WERI-Rb-1 (cell line): ENCODE measurements around the gene TMEM39B.
"Not testable (repeated sequence)": the region's sequence is repeated elsewhere in the genome, so short reads cannot be mapped to it uniquely, and the experiment has no call there.

Experiments used
- DNase-seq: peaks from one replicate; pipeline ENCODE4 v3.0.0-alpha.2; 2020
- H3K27ac ChIP-seq: fragments of 250-450 bp; sonication (Bioruptor Pico); 2 replicates; pipeline ENCODE4 v1.5.1; 2020; ENCODE audit warnings: mild to moderate bottlenecking, moderate library complexity
- H3K27me3 ChIP-seq: fragments of 250-450 bp; sonication (Bioruptor Pico); 2 replicates; pipeline ENCODE4 v1.5.1; 2021; ENCODE audit warnings: mild to moderate bottlenecking, low read depth, moderate library complexity; ENCODE audit not compliant: insufficient read depth, severe bottlenecking
- H3K36me3 ChIP-seq: fragments of 250-450 bp; sonication (Bioruptor Pico); 2 replicates; pipeline ENCODE4 v1.5.1; 2020; ENCODE audit warnings: mild to moderate bottlenecking, moderate library complexity
- H3K4me3 ChIP-seq: 2 replicates; pipeline ENCODE4 v1.5.1; 2011; ENCODE audit warnings: low read depth, mild to moderate bottlenecking, control low read depth, low read length
- H3K9me3 ChIP-seq: fragments of 250-450 bp; sonication (Bioruptor Pico); 2 replicates; pipeline ENCODE4 v1.5.1; 2021; ENCODE audit warnings: mild to moderate bottlenecking, moderate library complexity; ENCODE audit not compliant: severe bottlenecking
- CTCF ChIP-seq: IDR thresholded peaks from 2 replicates; pipeline ENCODE4 v1.5.1; 2011; ENCODE audit warnings: low read depth, mild to moderate bottlenecking, control low read depth, inconsistent platforms, low read length

The TMEM39B gene

GRCh38 chr1:32111040-32111623 lies 38.4 kb downstream of the TMEM39B start:
- DNase-seq, result no peak
- H3K27me3 ChIP-seq, result no peaks in the 10 kb centered on the region
- H3K36me3 ChIP-seq, result peaks cover 16% of the 10 kb centered on the region
- no peak overlapping the region for H3K27ac ChIP-seq
- no peak overlapping the region for H3K4me3 ChIP-seq
- no peaks in the 10 kb centered on the region for H3K9me3 ChIP-seq
- TF ChIP-seq CTCF, result no peak

- TF ChIP-seq CTCF, result no peak
- no peak for DNase-seq
- Histone ChIP-seq H3K9me3 (no peaks in the 10 kb centered on the region), H3K4me3 (no peak overlapping the region), H3K36me3 (peaks cover 16% of the 10 kb centered on the region), H3K27ac (no peak overlapping the region), H3K27me3 (no peaks in the 10 kb centered on the region)
These were observed 39.0 kb downstream of the TMEM39B start for GRCh38 chr1:32111789-32112188.

- TF ChIP-seq CTCF, result no peak
- DNase-seq, result no peak
- H3K27ac ChIP-seq, result no peak overlapping the region
These were observed 40.2 kb downstream of the TMEM39B start for GRCh38 chr1:32112806-32113375.

GRCh38 chr1:32113436-32113835 lies 40.7 kb downstream of the TMEM39B start:
- H3K27ac ChIP-seq, result not testable (repeated sequence)

More at GRCh38 chr1:32112806-32113375, 40.2 kb downstream of the TMEM39B start:
- no peak overlapping the region for H3K4me3 ChIP-seq
- no peaks in the 10 kb centered on the region for H3K9me3 ChIP-seq
- H3K27me3 ChIP-seq, result no peaks in the 10 kb centered on the region
- H3K36me3 ChIP-seq, result peaks cover 16% of the 10 kb centered on the region

GRCh38 chr1:32114420-32114819 lies 41.7 kb downstream of the TMEM39B start:
- no peak for DNase-seq
- Histone ChIP-seq H3K27me3 (no peaks in the 10 kb centered on the region), H3K27ac (no peak overlapping the region), H3K9me3 (no peaks in the 10 kb centered on the region), H3K36me3 (peaks cover 12% of the 10 kb centered on the region), H3K4me3 (no peak overlapping the region)
- TF ChIP-seq CTCF, result no peak

More at GRCh38 chr1:32113436-32113835, 40.7 kb downstream of the TMEM39B start:
- H3K9me3 ChIP-seq, DNase-seq, H3K4me3 ChIP-seq, H3K27me3 ChIP-seq: not testable (repeated sequence)
- peaks cover 12% of the 10 kb centered on the region for H3K36me3 ChIP-seq

GRCh38 chr1:32115496-32115895 lies 42.8 kb downstream of the TMEM39B start:
- peaks cover 12% of the 10 kb centered on the region for H3K36me3 ChIP-seq
- no peak for DNase-seq
- H3K27ac ChIP-seq, result peak overlapping the region; percentile 39
- no peaks in the 10 kb centered on the region for H3K27me3 ChIP-seq
- H3K9me3 ChIP-seq, result no peaks in the 10 kb centered on the region
- no peak overlapping the region for H3K4me3 ChIP-seq
- no peak for TF ChIP-seq CTCF
